GM19240 (cell line): Measurements from ENCODE around the gene EBF3.

Experiments
- DNase-seq: peaks from one replicate; pipeline ENCODE4 v3.0.0; 2011; ENCODE audit warnings: low spot score; ENCODE audit not compliant: insufficient read length

Gene EBF3

DNA sequence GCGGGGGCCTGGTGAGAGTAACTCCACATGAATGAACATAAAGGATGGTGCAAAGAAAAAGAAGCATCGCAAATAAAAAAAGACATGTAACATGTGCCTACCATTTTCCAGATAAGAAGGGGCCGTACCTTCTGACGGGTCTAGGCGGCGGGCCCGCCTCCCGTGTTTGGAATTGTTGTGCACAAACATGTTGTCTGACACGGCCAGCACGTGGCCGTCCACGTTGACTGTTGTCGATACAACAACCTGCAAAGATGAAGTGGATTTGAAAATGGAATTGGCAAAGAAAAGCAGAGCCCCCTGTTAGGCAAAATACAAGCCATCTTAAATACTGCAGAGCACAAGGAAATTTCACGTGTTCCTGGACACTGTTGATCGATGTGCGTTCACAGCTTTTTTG is 90.7 kb downstream of the EBF3 start:
- DNase-seq: no peak

DNA sequence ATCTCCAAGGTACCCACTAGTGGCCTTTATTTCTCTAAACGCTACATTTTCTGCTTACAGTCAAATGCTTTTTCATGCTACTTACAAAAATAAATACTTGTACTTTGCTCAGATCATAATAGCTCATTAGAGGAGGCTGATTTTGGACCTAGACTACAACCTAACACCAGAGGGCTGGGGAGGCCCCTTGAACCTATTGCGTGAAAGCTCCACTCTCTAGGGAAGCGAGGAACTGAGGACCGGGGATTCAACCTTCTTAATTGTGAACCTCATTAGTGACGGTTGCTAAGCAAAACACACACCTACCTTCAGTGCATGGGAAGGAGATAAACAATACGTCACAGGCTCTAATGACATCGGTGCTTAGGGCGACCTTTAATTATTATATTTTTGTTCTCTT is 92.1 kb downstream of the EBF3 start:
- DNase-seq: no peak

DNA sequence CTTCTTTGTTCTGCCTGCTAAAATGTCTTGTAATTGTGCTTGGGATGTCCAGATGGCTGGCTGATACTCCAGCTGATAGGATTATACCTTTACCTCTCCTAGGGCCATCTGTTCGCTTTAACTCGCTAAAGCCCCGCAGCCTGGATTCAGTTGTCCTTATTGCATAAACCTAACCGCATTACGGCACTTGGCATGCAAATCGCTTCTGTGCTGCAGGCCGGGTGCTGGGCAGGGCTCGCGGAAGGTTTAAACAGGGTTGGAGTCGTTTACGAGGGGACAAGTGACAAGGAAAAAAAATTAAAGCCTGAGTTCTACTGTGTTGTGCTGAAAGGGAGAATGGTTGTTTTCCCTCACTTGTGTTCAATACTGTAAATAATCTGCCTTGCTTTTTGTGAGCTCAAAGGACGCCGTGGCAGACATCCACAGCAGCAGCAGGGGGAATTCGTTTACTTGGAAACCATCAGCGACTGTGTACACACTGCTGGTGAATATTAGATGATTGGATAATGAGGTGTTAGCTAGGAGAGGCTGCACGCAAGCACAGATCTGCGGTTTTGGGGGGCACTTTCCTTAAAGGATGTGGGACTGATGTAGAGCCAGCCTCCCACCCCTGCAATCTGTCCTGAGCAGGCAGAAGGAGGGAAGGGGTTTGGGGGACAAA is 93.0 kb downstream of the EBF3 start:
- no peak for DNase-seq

DNA sequence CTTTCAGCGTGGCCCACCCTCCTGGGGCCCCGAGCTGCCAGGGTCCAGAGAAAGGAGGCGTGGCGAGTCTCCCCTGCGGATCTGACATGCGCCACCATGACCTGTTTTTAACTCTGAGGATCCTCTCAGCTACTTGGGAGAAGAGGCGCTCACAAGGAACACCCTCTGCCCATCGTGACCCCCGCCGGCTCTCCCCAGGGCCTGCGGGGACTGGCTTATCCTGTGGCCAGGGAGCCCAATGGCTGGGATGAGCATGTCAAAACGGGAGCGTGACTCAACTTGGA is 93.7 kb downstream of the EBF3 start:
- DNase-seq: no peak

DNA sequence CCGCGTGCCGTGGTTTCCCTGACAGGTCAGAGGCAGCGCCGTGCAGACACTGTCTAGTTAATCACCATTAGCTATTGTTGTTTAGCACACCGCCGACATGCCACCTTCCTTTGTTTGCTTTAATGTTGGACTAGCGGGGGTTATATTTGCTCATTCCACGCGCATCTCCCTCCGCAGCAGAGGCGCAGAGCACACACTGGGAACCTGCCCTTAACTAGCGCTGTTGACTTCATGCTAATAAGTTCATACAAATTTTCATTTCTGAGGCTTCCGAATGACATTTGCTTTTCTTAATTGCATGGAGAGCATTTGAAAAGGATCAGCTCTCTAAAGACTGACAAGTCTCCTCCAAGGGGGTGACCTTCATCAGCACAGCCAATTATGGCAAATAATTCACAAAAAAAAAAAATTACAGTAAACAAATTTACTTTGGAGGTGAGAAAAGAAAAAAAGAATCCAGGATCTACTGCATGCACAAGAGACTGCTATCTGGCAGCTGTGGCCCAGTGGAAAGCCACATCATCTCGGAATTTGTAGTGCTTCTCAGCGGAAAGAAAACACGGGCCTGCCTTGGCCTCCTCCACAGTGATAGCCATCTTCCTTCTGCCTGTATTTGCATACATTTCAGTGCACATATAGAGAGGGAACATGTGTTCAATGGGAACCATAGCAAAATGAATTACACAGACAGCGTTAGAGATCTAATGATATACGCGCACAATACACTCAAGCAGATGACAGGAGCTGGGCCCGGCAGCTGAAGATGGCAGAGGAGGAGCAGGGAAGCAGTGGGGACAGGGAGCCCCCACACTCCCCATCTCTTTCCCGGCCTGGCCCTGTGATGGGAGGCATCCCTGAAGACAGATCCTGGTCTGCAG is 94.2 kb downstream of the EBF3 start:
- DNase-seq: no peak

DNA sequence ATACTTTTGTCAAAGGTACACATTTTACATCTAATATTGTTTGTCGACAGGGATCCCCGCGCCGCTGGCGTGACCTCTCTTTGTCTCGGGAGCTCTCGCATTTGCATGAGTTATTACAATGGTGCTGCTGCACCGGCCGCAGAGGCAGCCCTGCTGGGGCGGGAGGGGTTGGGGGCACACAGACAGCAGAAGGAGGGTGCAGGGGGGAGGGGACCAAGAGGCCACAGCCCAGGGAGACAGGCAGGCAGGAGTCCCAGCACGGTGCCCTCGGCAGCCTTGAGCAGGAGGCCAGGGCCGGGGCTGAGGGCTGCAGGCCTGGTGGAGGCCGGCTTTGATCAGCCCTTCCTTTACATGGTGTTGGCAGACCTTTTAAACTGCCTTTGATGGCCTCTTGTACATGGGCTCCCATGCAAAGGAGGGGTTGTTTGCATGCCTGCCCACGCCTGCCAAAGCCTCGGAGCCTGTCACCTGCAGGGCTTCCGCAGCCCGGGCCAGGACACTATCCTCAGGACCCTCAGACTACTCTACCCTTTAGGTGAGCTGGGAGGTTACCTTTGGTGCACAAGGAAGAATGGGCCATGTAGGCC is 95.5 kb downstream of the EBF3 start:
- DNase-seq: no peak

DNA sequence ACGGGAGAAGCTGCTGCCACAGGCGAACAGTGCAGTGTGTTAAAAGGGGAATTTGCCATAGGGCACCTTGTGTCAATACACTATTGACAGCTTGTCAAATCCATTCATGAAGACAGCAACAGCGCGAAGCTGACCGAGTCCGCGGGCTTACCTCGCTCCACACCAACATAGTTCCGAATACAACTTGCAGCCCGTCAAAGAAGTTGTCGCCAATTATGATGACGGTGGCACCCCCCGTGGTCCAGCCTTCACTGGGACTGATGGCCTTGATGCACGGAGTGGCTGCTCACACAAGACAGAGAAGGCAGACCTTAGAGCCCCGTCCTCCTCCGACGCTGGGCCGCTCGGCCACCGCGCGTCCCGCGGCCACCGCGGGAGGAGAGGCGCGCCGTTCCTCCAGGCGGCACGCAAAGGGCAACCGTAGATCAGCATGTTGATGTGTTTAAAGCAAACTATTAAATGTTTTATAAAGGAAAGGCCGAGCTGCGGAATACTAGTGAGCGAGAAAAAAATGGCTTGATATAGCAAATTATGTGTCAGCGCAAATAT is 96.4 kb downstream of the EBF3 start:
- no peak for DNase-seq

DNA sequence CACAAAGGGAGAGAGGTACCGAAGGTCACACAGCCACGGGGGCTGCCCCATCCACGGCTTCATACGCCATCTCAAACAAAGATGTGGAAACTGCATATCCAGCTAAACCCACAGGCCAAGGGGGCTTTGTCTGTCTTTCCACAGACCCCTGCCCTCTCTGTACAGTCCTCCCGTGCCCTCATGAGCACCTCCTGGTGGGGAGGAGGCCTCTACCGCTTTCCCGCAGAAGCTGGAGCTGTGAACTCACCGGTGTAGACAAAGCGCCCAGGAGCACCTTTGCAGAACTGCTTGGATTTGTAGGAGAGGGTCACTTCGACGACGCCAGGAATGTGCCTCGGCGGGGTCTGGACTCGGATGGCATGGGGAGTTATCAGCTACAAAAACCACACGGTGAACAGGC is 97.2 kb downstream of the EBF3 start:
- no peak for DNase-seq

DNA sequence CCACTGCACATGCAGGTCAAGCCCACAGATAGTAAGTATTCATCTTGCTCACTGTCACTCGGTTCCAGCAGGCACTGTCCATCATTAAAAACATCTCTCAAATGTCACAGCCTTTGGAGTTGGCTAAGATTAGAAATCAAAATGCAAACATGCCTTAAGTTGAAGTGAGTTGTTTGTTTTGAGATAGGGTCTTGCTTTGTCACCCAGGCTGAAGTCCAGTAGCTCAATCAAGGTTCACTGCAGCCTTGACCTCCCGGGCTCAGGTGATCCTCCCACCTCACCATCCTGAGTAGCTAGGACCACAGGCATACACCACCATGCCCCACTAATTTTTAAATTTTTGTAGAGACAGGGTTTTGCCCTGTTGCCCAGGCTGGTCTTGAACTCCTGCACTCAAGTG is 98.1 kb downstream of the EBF3 start:
- DNase-seq: no peak

DNA sequence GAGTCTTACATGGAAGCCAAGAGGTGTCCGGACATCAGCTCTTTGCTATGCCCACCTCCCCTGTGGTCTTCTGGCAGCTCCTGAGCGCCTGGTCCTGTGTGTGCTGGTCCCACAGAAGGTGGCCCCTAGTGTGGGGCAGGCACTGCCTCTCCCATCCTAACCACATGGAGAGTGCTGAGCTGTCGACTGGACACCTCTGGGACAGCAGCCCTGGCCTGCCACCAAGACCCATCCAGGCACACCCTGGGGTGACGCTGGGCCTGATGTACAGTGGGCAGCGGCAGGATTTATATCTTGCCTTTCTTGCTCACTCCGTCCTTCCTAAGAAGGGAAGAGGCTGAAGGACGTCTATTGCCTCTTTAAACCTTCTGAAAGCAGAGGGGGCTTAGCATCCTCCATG is 98.7 kb downstream of the EBF3 start:
- DNase-seq: no peak

DNA sequence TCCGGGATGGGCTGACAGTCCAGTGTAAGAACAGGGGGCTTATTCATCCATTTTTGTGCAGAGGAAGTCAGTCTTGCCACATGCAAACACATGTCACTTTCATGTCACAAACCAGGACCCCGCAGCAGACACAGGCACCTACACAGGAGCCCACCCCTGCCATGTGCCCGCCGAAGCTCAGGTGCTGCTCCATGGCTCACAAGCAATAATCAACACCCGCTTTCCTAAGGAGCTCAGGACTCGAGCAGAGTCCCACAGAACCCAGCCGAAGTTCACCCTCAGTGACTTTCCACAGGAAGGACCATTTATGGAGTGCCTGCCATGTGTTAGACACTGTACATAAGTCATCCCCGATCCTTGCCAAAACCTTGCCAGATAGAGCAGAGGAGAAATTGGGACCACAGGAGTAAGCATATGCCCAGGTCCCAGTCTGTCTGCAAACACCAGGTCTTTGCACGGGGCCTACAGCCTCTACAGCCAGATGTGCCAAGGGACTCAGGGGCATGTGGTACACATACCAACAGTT is 99.4 kb downstream of the EBF3 start:
- no peak for DNase-seq

DNA sequence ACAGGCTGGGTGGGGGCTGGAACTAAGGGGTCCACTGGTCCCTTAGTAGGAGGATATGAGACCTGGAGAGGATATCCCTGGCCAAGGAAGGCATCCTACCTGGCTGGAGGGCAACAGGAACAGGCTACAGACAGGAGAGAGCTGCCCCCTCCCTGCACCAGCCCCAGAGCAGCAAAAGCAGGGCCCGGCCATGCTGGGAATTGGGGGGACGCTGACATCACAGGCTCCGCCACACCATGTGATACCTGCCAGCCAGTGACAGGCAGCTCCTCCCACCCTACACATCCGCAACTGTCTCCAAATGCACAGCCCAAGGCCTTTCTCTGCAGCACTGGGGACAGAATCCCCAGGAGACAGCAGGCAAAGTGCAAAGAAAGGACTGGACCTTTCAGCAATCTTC is 100.0 kb downstream of the EBF3 start:
- DNase-seq: no peak

DNA sequence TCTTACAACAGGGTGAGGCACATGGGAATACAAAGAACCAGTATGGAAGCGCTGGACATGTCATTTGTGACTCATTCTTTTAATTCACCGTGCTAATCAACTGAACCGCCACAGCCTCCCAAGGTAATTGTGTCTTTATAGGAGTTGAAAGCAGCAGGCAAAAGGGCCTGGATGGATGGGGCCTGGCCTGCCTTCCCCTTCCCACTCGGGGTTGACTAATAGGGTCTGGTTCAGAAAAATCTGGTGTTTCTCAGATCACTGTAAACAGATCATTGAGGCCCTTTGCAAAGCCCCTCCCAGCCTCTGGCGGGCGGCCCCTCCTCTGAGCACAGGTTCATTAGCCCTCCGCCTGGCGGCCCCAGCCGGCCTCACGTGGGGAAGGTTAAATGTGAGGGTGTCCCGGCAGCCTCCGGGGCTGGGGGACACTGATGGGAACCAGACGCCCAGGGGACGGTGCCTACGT is 100.8 kb downstream of the EBF3 start:
- DNase-seq: no peak

DNA sequence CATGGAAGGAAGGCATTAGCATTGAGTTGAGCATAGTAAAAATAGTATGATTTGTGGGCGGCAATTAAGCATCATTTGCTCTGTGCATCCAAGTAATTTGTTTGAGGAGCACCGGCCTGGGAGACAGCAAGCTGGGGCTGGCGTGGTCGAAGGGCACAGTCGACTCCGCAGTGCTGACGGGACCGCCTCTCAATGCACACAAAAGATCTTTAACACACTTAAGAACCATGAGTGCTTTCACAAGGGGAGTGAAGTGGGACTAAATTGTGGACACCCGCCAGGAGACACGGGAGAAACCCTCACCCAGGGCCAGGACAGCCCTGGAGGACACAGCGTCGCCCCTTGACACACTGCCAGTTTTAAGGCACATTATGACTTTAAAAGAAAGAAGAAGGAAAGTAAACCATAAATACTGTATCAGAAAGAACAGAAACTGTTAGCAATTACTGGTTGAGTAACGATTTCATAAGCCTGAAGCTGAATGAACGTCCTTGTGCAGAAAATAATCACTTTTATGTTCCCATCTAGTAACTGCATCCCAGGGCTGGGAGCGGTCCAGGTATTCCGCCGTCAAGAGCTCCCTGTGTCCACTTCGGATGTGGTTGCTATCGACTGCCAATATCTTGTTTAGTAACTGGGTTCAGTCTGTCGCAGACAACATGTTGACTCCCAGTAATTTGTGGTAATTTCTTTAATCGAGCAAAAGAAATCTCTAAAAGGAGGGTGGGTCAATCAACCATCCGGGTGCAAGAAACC is 102.1 kb downstream of the EBF3 start:
- no peak for DNase-seq

DNA sequence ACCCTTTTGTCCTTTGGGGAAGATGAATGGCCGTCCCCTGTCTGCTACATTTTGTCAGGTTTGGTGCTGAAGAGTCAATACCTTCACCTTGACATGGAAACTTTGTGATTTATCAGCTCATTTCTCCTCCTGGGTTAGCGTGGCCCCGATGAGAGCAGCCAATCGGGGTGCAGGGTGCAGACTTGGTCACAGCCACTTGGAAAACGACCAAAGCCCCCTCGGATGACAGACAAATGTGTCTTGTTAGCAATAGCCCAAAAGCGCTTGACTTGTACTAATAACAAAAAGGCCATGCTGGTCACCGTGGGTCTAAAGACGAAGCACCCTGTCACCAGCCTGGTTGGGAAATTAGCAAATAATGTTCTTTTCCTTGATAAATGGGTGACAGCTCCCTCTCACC is 103.7 kb downstream of the EBF3 start:
- no peak for DNase-seq

DNA sequence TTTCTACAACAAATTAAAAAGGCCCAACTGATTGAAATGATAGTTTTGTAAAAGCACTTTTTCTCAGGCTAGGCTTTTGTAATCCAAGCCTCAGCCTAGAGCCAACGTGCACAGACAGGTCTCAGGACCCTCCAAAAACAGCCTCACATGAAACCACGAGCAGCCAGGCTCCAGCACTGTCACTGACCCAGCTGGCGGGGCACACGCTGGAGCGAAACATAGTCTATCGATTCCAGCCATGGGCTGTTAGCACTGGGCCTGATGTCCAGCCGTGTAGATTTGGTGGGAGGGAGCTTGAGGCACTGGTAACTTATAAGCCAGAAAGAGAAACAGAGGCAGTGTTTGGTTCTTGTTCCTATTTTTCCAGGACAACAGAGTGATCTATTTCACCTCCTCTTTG is 104.5 kb downstream of the EBF3 start:
- DNase-seq: no peak

DNA sequence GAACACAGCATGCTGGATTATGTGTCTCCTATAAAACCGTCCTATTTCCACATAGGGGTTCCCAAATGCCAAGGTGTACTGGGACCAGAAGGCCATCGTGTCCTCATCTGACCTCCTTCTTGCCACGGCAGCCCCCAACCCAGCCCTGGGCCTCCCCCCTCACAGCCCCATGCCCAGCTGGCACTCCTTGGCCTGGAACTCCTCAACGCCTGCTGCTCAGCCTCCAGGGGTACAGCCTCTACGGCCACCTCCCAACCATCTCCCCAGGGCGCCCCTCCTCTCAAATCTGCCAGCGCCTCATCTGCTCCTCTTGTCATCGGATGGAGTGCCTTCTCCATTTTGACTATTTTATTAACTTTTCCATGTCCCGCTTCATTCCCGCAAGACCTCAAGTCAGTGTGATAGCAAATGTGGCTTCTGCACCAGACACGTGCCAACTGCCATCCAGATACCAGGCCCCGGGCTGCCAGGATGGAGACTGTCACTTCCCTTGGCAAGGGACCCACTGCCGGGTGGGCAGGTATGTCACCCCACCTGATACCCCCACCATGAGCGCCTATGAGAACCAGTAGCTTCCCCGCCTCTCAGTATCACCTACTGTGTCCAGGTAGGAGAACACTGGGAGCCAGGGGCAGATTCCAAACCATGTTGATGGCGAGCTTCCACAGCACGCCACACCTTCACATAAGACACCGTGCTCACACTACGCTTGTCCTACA is 106.7 kb downstream of the EBF3 start:
- no peak for DNase-seq

DNA sequence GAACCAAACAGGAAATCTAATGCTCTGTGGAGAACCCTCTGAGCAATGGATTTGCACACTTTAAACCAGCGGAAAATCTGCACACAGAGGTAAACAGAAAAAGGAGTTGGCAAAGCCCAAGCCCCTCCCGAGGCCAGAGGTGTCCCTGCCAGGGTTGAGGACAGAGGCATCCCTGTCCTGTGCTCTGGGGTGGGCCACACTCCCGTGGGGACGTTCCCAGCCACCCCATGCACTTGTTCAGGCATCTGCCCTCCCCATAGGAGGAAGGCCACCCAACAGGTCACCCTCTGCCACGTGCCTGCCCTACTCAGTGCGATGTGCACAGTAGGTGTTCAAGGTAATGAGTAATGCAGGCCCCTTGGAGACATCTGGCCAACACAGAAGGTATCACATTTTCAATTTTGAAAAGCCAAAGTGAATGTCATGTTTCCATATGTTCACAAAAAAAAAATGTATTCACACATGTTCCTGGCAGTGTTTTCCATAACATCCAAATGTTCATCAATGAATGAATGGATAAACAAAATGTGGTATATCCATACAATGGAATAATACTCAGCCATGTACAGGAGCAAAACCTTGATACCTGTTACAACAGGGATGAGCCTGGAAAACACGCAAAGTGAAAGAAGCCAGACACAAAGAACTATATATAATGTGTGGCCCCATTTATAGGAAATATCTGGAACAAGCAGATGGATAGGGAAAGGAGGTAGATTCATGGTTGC is 108.1 kb downstream of the EBF3 start:
- DNase-seq: no peak

DNA sequence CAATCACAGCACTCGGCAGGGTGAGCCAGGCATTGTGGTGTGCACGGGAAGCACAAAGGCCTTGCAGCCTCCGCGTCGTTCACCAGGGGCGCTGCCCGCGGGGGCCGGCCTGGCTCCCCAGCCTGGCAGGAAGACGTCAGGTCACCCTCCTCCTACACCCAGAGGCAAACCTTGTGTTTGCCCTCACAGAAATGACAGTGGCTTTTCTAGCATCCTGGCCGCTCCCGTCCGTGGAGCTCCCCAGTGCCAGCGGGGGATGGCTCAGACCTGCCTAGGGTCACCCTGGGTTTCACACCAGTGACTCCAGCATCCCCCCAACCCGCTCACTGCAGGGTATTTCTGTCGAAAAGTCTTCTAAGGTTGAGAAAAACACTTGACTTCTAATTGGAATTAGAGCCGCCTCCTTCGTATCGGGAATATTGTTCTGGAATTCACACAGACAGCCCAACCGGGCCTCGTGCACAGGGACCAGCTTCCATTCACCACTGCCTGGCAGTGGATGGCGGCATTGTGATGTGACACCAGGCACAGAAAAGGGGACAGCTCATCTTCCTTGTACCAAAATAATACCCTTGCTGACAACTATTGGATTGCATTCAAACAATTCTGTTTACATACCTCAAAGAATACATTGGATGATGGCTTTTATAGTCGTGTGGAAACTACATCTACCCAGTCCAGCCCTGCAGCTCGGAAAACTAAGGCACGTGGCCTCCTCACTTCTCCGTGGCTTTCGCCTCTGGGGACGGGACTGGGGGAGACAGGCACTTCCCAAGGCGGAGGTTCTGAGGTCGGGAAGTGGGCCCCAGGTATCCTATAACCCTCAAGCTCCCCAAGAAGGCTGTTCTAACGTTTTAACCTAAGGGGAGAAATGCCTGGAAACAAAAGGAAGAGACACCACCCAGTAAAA is 109.0 kb downstream of the EBF3 start:
- DNase-seq: no peak
